ENCODE results near the gene IKZF2. TPM values are rescaled to one million over a fixed set of nuclear protein-coding genes. Genes with fewer than 3 reads are reported as not detected.

IKZF2 gene
- total RNA-seq, 2 donors from 2014 or later: 6.0 to 6.5 TPM

DNA sequence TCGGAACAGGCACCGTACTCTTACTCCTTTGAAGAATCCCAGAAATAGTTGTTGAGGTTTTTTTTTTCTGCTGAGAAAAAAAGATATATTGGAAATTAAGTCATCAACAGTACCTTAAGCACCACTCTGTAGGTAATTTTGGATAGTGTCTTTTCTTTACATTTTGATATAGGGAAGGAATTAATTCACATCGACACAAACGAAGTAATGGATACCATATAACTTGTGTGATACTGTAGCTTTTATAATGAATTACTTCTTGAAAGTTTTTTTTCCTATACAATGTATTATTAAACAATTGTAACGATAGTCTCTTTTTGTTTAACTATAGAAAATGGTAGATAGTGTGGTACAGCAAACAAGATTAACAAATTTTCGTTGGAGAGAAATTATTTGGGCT is 1.5 kb upstream of the IKZF2 start:
- Histone ChIP-seq H3K36me3 (no peaks in the 10 kb centered on the region), H3K27me3 (no peaks in the 10 kb centered on the region), H3K4me3 (peak overlapping the region; percentile 84 to 86), H3K27ac (peak overlapping the region in 1 of 2 donors; percentile 99), H3K9me3 (no peaks in the 10 kb centered on the region), H3K4me1 (peaks cover 0 to 17% of the 10 kb centered on the region in 2 donors)
- no peak for DNase-seq (ENCODE audit: low spot score)
- TF ChIP-seq, protein P1, sequence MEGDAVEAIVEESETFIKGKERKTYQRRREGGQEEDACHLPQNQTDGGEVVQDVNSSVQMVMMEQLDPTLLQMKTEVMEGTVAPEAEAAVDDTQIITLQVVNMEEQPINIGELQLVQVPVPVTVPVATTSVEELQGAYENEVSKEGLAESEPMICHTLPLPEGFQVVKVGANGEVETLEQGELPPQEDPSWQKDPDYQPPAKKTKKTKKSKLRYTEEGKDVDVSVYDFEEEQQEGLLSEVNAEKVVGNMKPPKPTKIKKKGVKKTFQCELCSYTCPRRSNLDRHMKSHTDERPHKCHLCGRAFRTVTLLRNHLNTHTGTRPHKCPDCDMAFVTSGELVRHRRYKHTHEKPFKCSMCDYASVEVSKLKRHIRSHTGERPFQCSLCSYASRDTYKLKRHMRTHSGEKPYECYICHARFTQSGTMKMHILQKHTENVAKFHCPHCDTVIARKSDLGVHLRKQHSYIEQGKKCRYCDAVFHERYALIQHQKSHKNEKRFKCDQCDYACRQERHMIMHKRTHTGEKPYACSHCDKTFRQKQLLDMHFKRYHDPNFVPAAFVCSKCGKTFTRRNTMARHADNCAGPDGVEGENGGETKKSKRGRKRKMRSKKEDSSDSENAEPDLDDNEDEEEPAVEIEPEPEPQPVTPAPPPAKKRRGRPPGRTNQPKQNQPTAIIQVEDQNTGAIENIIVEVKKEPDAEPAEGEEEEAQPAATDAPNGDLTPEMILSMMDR (IDR thresholded peaks at IDR 0.05): no peak

DNA sequence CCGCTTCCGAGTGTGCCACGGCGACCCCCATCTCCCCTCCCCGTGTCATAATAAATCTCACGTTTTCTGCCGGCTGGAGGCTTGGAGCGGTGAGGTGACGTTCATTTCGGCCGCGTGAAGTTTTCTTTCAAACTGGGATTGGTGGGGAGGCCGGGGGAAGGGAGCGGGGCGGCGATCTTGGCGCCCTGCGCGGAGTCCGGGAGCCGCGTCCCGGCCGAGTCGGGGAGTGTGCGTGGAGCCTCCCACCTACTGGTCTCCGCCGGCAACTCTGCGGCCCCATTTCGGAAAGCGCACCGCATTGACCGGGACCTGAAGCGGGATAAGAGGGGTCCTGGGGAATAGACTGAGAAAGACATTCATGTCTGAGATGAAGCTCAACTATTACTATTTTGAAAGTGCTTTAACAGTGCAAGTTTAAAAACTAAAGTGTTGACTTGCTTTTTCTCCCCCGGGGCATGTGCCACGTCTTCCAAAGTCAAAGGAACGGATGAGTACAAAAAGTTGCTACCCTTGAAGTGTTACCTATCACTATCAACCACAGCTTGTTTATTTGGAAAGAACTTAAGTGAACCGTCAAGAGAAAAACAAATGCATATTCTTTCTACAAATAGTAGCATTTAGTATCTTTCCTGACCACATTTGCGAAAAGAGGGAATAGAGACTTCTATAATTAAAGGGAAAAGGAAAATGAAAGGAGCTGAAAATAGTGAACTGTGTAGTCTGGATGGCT is 818 bp upstream of the IKZF2 start:
- Histone ChIP-seq H3K36me3 (no peaks in the 10 kb centered on the region), H3K9me3 (no peaks in the 10 kb centered on the region), H3K4me3 (peak overlapping the region; percentile 84 to 86), H3K4me1 (peaks cover 0 to 17% of the 10 kb centered on the region in 2 donors), H3K27ac (peak overlapping the region; percentile 96 to 99), H3K27me3 (no peaks in the 10 kb centered on the region)
- DNase-seq (ENCODE audit: low spot score): peak; percentile 77
- TF ChIP-seq, protein P1 (IDR thresholded peaks at IDR 0.05): peak; percentile 22 to 75

DNA sequence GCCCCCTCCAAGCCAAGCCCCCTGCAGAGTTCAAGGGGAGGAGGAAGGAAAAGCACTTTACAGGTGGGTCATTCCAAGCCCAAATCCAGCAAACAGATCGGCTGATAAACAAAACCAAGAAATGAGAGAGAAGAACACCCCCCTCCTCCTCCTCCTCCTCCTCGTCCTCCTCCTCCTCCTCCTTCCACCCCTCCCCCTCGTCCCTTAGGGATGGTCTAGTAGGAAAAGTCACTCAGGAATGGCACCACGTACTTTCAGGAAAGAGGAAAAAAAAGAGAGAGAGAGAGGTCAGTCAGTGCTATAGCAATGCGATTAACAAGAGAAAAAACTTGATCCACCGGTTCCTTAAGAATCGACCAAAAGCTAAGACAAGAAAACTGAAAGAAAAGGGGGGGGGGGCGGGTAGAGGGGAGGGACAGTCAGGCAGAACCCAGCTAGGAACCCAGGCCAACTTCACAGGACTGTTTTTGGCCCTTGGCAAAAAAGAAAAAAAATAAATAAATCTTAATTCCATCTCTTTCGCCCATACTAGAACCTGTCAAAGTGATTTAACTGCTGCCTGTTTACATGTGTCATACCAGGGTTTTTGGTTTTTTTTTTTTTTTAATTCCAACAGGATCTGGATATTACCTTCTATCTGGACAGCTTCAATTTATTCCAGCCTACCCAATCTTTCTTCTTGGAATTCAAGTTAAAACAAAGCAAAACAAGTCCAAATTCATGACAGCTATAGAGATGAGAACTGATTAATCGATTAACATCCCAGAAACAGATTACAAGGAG is 906 bp downstream of the IKZF2 start:
- Histone ChIP-seq H3K27ac (peak overlapping the region; percentile 77 to 84), H3K27me3 (no peaks in the 10 kb centered on the region), H3K4me1 (peaks cover 0 to 22% of the 10 kb centered on the region in 2 donors), H3K36me3 (no peaks in the 10 kb centered on the region), H3K9me3 (no peaks in the 10 kb centered on the region), H3K4me3 (peak overlapping the region; percentile 84 to 86)
- no peak for DNase-seq (ENCODE audit: low spot score)
- TF ChIP-seq, protein P1 (IDR thresholded peaks at IDR 0.05): no peak

DNA sequence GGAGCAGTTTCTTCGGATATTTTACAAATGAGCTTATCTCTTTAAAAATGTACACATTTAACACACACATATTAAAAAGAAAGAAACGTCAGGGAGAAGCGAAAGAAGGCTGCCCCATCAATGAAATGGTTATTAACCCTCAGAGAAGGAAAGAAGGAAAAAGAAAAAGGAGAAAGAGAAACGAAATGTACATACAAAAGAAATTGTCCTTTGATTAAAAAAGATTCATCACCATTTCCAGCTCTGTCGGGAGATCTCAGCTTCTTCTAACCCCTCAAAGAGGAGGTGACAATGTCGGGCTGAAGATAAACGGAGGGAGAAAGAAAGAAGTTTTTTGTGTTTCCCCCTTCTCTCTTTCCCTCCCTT is 1.5 kb downstream of the IKZF2 start:
- no peaks in the 10 kb centered on the region for H3K9me3 ChIP-seq
- H3K36me3 ChIP-seq: no peaks in the 10 kb centered on the region
- peaks cover 0 to 22% of the 10 kb centered on the region in 2 donors for H3K4me1 ChIP-seq
- DNase-seq (ENCODE audit: low spot score): no peak
- H3K4me3 ChIP-seq: peak overlapping the region; percentile 84 to 86
- TF ChIP-seq, protein P1 (IDR thresholded peaks at IDR 0.05): no peak
- no peaks in the 10 kb centered on the region for H3K27me3 ChIP-seq
- peak overlapping the region; percentile 77 to 84 for H3K27ac ChIP-seq

DNA sequence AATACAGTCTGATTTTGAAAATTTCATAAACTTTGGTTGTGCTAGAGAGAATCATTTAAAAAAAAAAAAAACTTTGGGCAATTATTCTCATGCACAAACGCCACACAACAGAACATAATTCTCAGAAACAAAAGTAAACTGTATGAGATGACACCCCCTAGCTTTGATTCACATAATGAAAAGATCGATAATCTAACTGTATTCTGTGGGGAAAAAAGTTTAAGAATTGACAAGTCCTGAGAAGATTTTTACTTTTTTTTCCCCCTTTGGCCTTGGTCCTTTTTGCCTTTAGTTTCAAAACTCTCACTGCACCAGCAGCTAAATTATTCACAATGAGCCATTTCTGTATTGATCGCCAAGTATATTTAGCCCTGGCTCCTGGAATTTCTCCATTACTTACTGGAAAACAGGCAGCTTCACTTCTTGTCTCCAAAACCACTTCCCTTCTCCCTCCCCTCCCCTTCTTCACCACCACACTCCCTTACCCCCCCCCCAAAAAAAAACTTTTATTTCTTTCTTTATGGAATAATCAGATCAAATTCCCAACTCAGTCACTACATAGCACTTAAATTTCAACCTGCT is 2.0 kb downstream of the IKZF2 start:
- H3K4me3 ChIP-seq: peak overlapping the region; percentile 84 to 86
- TF ChIP-seq, protein P1 (IDR thresholded peaks at IDR 0.05): peak in 1 of 2 donors; percentile 47
- peak overlapping the region; percentile 77 to 84 for H3K27ac ChIP-seq
- no peak for DNase-seq (ENCODE audit: low spot score)
- H3K4me1 ChIP-seq: peaks cover 0 to 22% of the 10 kb centered on the region in 2 donors
- H3K9me3 ChIP-seq: no peaks in the 10 kb centered on the region
- H3K27me3 ChIP-seq: no peaks in the 10 kb centered on the region
- H3K36me3 ChIP-seq: no peaks in the 10 kb centered on the region

All from right atrium auricular region (tissue), 2 donors.